HG03135 (cell line): ENCODE measurements around the gene CEND1.

Source experiments
- ATAC-seq: cut with Tn5 transposase; IDR thresholded peaks from one replicate; pipeline ENCODE4 v1.9.1; 2021; ENCODE audit warnings: mild to moderate bottlenecking, moderate library complexity; ENCODE audit not compliant: unreplicated experiment

Gene CEND1

GRCh38 chr11:779955-780532 is 9.8 kb downstream of the CEND1 start:
- no peak for ATAC-seq

- ATAC-seq = no peak
These were observed 10.6 kb downstream of the CEND1 start for GRCh38 chr11:778976-779954.

- ATAC-seq = peak; percentile 73
These were observed 12.3 kb downstream of the CEND1 start, which contains the start of gene GATD1 for GRCh38 chr11:777288-778255. Gene GATD1, minus strand, starts transcription at chr11:777487. Its CDS starts 25 bp downstream, at chr11:777462.

DNA sequence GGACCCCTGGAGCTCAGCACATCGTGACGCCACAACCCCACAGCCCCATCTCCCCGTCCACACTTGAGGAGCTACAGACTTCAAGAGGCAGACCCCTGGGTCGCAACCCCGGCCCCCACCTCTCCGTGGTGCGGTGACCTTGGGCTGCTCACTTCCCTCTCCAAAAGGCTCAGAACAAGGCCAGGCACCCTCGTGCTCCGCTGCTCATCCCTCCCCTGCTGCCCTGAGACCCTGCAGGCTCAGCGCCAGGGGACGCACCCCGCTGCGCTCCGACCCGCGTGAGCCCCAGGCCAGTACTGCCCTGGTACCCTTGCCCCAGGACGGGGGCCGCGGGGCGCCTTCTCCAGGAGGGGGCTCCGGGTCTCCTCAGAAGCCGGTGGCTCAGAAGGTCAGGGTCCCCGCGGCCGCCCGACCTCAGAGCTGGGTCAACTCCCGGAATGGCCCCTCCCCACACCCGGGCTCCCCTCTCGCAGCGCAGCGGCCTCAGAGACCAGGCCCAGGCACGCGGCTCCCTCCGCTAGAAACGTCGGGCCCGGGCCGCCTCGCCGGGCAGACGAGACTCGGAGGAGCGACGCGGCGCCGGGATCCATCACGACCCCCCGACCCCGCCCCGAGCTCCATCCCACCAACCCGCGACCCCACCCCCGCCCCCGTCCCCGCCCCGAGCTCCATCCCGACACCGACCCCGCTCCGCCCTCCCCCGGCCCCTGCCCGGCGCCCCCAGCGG is 13.2 kb downstream of the CEND1 start:
- ATAC-seq = peak; percentile 23

- ATAC-seq = no peak
These were observed 13.7 kb downstream of the CEND1 start for GRCh38 chr11:776263-776560.

DNA sequence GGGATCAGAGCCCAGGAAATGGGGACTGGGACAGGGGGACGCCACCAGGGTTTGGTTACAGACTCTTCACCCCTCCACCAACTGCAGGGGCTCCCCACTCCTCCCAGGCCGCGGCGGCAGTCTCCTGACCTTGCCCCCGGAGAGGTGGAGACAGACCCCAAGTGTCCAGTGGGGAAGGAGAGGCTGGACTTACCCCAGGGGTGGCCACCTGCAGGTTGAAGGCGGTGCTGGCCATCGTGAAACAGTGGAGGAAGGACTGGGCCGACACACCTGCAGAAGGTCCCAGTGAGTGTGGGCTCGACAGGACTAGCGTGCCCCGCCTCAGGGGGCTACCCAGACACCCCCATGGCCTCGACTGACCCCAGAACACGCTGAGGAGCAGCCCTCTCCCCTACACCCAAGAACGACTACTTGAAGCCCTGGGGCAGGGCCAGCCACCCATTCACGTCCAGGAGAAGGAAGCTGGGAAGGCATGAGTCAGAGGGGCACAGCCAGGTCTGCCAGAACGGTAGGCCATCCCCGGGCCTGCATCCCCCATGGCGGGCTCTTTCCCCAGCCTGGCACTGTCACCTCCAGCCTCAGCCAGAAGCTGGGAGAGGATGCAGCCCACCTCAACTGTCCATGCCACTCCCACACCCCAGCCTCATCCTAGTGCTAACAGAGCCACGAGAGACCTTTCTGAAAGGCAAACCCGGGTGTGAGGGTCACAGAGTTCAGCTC is 14.9 kb downstream of the CEND1 start:
- ATAC-seq = no peak

DNA sequence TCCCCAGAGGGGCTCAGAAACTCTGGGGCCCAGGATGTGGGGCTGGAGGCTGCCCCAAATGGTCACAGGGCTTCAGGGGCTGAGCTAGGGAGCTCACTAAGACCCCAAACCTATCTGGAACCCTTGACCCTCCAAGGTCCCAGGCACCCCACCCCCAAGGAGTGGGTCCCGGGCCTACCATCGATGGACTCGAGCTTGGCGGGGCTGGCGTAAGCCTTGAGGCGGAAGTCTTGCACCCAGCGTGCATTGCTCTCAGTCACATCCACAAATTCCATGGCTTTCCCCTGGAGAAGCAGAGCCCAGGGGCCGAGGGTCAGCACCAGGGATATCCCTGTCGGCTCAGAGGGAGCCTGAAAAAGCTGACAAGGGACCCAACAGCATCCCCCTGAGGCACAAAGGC is 16.1 kb downstream of the CEND1 start:
- no peak for ATAC-seq

- no peak for ATAC-seq
These were observed 16.5 kb downstream of the CEND1 start for GRCh38 chr11:773425-773824.

- no peak for ATAC-seq
These were observed 17.2 kb downstream of the CEND1 start for GRCh38 chr11:772429-773390.

GRCh38 chr11:771617-772204 is 18.2 kb downstream of the CEND1 start:
- ATAC-seq = no peak

DNA sequence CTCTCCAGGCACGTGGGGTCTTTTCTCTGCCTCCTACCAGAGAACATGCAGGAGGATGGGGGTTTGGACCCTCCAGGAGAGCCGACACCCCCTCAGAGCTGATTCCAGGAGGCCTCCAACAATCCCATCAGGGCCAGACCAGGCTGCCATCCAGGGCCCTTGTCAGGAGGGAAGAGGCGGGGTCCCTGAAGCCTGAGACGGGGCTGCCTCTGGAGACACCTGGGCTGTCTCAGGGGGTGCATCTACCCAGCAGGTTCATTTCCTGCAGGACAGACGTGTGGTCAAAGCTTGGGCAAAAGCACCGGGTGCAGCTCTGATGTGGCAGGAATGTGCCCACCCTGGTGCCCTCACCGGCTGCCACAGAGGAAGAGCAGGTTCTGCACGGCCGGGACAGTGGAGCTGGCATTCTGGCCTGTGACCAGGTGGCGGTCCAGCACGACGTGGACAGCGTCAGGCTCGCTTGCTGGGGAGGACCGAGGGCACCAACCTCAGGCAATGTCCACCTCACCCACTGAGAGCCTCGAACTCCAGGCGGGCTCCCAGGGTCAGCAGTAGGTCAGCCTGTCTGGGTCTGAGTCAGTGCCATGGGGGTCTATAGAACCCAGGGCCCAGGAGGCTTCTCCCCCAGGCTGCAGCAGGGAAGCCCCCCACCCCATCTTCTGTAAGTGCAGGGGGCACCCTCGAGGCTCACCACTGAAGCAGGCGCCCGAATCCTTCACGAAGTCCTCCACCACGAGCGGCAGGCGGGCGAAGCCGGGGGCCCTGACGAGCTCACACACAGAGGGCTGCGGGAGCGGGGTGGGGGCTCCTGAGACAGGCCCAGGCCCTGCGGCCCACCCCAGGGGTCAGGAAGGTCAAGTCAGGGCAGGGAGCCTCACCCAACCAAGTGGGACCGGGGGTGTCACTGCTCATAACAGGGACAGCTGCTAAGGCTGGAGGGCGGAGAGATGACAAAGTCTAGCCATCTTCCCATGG is 19.0 kb downstream of the CEND1 start:
- ATAC-seq = no peak

DNA sequence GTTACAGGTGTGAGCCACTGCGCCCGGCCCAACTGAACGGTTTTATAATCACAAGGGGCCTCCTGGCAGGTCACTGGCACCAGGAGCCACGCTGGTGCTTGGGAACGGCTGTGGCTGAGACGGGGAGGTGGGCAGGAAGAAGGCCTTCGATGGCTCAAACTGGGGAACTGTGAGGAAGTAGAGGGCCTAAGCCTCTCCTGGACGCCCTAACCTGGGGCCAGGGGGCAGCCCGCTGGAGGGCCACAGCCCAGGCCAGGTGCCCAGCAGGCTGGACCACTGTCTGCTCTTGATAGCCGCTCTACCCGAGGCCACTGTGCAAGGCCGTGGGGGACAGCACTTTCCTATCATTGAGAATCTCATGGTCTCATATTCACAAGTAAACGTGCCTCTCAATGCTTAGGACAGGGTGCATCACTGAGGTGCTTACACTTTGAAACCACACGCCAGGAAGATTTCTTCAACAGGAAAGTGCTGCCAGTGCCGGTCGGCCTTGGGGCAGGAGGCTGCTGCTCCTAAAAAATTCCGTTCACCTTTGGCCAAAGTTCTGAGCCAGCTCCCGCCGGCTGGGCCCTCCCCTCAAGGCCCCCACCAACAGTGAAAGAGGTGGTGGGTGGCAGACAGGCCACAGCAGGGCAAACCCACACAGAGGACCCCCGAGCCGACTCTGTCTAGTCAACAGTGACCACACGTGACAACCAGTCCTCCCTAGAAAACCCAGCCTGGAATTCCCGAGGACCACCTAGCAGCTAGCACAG is 19.8 kb downstream of the CEND1 start:
- no peak for ATAC-seq

- no peak for ATAC-seq
These were observed 22.7 kb downstream of the CEND1 start for GRCh38 chr11:767238-767637.

GRCh38 chr11:766936-767210 is 23.0 kb downstream of the CEND1 start:
- ATAC-seq = no peak

GRCh38 chr11:766106-766935 is 23.6 kb downstream of the CEND1 start:
- no peak for ATAC-seq

GRCh38 chr11:765802-766091 is 24.1 kb downstream of the CEND1 start:
- no peak for ATAC-seq
